ENCODE data around the gene GNGT1.

The GNGT1 gene

GRCh38 chr7:93906267-93906666 is at the start of gene GNGT1:
Gene GNGT1, plus strand, starts transcription at chr7:93906567. Its CDS starts 180 bp downstream, at chr7:93906747.
- no peak for DNase-seq (ENCODE audit: low spot score)

- no peak for DNase-seq (ENCODE audit: low spot score)
Observed at GRCh38 chr7:93858857-93859256, 47.5 kb upstream of the GNGT1 start.

DNA sequence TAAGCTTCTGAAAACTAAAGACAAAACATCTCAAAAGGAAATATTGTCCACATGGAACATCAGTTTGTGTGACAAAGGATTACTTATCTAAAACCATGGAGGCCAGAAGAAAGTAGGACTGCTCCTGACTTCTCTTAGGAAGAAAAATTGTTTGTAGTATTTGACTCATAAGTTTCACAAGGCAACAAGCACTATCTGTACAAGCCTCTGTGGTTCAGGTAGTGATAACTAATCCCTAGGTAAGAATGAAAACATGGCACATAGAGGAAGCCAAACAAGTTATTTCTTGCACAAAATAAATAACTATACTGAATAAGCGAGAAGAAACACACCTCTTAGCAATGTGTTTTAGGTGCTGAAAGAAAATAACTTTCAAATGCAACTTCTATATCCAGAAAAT is 46.1 kb upstream of the GNGT1 start:
- no peak for DNase-seq (ENCODE audit: low spot score)

DNA sequence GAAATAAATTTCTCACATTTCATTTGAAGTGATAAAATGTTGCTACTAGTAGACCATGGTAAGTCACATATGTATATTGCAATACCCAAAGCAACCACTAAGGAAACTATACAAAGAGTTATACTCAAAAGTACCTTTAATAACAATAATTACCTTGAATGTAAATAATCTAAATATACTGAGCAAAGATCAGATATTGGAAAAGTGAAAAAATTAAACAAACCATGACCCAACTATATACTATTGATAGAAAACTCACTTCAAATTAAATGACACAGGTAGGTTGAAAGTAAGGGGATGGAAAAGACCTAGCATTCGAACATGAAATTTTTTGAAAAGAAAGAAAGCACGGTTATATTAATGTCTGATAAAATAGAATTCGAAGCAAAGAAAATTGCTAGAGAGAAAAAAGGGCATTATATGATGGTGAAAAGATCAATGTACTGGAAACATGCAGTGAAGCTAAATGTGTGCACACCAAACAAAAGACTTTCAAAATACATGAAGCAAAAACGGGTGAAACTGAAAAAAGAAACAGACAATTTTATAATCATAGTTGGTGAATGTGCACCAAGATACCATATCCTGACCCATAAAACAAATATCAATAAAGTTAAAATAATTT is 44.9 kb upstream of the GNGT1 start:
- DNase-seq (ENCODE audit: low spot score), result no peak

- no peak for DNase-seq (ENCODE audit: low spot score)
Observed at GRCh38 chr7:93862651-93863050, 43.7 kb upstream of the GNGT1 start.

DNA sequence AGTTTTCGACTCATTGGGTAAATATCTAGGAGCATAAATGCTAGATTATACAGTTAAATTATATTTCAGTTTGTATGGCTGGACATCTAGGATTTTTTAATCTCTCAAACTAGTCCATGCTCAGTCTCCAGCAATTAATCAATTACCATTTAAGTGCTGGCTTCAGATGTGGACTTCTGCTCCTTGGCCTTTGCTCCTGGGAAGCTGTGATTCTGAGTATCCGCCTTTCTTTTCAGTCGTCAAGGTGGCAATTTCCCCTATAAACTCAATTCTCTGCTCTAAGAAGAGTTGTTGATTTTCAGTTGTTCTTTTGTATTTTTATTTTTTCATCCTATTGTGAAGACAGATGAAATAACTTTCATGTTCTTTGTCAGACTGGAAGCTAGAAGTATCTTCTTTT is 39.5 kb upstream of the GNGT1 start:
- DNase-seq (ENCODE audit: low spot score), result no peak

GRCh38 chr7:93873998-93874574 is 32.3 kb upstream of the GNGT1 start:
- DNase-seq (ENCODE audit: low spot score), result no peak

DNA sequence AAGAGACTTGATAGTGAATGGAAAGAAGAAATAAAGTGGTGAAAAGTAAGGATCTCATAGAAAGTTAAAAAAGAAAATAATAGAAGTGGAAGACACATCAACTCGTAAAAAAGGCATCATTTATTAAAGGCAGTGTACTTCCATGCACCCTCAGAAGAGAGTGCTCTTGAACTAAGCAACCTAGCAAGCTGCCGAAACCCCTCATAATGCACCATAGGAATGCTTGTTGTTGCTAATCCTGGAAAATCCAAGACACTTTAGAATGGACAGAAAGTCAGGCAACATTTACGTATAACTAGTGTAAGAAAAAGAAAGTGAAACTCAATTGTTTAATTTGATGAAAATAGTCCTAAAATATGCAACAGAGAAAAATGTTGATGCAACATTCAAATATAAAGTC is 28.6 kb upstream of the GNGT1 start:
- no peak for DNase-seq (ENCODE audit: low spot score)

DNA sequence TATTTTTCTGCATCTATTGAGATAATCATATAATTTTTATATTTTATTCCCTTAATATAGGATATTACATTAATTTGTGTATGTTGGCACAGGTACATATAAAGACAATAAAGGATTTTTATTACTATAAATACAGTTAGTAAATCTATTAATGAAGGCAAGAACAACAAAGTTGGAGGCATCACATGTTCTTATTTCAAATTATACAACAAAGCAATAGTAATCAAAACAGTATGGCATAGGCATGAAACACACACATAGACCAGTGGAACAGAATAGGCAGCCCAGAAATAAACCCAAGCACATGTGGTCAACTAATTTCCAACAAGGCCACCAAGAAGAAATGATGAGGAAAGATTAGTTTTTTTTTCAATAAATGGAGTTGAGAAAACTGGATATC is 27.0 kb upstream of the GNGT1 start:
- DNase-seq (ENCODE audit: low spot score), result no peak

- DNase-seq (ENCODE audit: low spot score), result no peak
Observed at GRCh38 chr7:93882468-93882867, 23.9 kb upstream of the GNGT1 start.

GRCh38 chr7:93883078-93883916 is 23.1 kb upstream of the GNGT1 start:
- DNase-seq (ENCODE audit: low spot score), result no peak

GRCh38 chr7:93883917-93884345 is 22.4 kb upstream of the GNGT1 start:
- DNase-seq (ENCODE audit: low spot score), result no peak

DNA sequence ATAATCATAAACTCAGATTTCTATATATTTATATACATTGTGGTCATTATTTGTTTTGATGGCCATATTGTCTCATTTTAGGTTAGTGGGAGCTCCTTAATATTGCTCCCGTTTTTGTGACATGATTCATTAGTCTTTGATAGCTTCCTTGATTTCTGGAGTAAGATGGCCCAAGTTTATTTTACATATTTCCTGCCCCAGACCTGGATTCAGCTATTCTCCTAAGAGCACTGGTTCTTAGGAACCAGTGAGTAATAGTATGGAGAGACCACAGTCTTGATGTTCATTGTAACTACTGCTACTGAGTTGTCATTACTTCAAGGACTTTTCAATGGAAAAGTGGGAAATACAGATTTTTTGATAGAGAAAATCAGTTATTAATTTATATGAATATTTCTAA is 21.8 kb upstream of the GNGT1 start:
- DNase-seq (ENCODE audit: low spot score), result no peak

DNA sequence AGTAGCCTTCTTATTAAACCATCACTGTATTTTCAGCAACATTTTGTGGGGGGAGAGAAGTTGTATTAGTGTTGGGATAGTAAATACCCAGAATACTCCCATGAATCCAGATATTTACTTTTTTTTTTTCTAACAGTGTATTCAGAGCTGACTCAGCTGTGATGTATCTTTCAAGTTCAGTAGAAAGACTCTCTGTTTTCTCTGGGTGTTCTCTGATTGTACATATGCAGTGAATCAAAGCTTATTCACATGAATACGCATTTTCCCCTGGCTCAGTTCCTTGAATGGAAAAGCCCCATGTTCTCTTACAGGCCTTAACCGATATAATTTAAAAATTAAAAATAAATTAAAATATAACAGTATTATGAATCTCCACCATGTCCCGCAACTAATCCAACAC is 17.1 kb upstream of the GNGT1 start:
- no peak for DNase-seq (ENCODE audit: low spot score)

- DNase-seq (ENCODE audit: low spot score), result no peak
Observed at GRCh38 chr7:93890041-93890463, 16.3 kb upstream of the GNGT1 start.

DNA sequence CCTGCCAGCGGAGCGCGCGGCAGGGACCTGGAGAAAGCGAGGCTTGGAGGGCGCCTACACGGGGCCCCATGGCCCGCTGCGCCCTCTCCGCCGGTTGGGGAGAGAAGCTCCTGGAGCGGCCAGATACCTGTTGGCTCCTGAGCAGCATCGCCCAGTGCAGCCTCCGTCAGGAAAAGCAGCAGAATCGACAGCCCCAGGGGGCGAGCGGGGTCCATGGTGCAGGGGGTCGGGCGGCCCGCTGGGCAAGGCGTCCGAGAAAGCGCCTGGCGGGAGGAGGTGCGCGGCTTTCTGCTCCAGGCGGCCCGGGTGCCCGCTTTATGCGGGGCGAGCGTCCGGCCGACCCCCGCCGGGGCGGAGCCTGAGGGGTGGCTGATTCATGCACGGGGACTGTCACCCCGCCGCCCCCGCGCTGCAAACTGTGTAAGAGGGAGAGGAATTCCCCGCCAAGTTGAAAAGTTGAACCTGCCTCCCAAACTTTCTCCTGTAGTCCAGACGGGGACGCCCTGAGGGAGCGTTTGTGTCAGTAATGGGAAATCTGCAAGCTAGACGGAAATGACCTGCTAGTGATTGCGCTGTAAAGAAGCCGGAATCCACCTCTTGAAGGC is 15.8 kb upstream of the GNGT1 start, which contains the start of gene TFPI2:
TSS of gene TFPI2 (minus strand) at position 290 of the 605 bp plus-strand sequence. CDS start at position 215, 75 bp downstream.
- DNase-seq (ENCODE audit: low spot score), result no peak

GRCh38 chr7:93894426-93894825 is 11.9 kb upstream of the GNGT1 start:
- DNase-seq (ENCODE audit: low spot score), result no peak

DNA sequence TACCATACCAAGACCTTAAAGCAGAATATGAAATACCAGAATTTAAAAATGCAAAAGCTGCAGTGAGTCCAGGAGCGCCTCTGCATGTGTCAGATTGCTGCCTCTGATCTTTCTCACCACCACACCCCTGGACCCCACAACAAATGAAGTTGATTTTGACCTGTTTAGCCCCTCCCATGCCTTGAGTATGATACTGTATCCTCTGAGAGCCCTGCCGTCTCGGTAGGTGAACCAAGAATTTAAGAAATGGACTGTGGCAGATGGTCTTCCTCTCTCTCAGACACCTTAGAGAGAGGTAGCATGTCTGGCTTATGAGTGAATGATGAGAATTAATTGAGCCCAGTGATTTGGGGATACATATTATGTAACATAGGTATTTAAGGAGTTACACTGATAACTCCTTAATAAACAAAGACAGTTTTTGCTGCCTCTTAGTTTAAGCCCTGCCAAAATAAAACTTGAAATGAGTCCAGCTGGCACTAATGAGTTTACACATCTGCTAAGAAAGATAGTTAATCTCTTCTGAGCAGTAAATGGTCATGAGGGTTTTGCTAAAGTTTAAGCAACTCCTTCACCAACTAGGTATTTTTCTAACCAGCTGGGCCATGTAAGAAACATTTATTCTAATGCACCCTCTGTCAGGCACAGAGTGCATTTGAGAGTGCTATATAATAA is 11.3 kb upstream of the GNGT1 start:
- no peak for DNase-seq (ENCODE audit: low spot score)

DNA sequence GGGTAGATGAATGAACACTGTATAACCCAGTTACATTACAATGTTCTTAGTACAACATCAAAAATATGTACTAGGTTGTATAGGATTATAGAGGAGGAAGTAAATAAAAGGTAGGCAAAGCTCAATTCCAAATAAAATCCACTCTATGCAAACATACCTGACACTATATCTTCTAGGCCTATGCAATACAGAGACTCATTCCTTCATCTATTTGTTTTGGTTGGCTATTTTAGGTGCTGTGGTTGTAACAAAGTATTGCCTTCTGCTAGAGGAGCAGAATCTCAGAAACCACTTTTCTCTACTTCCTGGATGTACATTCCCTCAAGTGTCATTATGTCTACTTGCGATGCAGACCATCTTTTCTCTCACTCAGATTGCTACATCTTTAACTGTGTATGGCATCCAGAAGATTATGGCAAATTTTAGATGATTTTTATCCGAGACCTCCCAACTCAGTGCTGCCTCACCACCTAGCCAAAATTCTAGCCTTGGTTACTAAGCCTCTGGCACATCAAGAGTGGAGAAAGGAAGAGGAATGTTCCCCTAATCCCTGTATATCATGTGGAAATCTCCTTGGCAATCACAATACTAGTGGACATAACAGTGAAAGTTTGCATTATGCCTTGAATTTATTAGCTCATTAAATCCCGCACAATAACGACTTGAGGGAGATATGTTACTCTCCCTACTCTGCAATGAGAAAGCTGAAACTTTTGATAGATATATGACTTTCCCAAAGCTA is 10.3 kb upstream of the GNGT1 start:
- no peak for DNase-seq (ENCODE audit: low spot score)

DNA sequence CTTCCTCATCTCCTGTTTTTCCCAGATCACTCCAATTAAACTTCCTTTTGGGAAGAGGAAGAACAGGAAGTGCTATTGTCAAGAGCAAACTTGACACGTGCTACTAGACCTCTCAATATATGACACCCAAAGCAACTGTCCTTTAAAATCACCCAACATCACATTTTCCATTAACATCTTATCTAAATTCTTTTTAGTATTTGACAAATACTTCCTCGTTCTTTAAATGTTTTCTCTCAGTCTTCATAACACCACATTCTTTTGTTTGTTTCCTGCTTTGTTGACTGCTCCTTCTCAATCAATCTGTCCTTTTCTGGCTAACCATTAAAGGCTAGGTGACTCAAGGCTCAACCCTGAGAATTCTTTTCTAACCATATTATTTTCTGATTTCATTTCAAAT is 8.7 kb upstream of the GNGT1 start:
- no peak for DNase-seq (ENCODE audit: low spot score)

DNA sequence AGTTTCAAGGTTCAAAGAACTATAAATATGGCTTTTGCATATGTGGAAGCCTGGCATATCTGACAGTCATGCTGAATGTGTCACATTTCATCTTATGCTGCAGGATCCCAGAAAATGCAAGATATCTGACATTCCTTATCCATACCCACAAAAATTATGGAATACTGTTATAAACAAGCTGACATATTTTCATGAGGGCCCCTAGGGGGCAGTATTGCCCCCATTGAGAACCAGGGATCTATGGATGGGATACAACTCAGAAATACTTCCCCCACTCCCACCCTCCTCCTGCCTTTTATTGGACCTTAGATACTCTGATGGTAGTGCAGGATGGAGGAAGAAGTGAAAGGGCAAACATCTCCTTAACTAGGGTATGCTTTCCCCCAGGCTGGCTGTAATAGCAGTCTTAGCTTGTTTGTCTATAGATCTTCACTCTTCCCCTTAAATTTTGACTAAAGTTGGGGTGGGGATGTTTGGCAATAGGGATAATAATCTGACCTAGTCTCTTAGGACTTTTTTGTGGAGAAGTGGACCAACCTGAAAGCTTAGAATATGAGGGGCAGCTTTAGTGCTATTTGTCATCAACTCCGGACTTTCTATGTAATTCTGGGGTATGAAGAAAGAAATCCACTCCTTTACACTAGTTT is 3.5 kb upstream of the GNGT1 start:
- no peak for DNase-seq (ENCODE audit: low spot score)

Data from activated CD4-positive, alpha-beta T cell treated with anti-CD3 and anti-CD28 coated beads, Interleukin-2, Interleukin-4, amounts not matched to agents 100 ng/mL and 50 ng/mL, durations not matched to agents 16 hours and 8 hours (primary cell).